Gastrocnemius medialis (tissue), 4 donors: ENCODE results near the gene HNRNPUL1. TPM values are rescaled to one million over a fixed set of nuclear protein-coding genes. Genes with fewer than 3 reads are reported as not detected.

Experiments
- ATAC-seq, 2 donors: fragments of 150-250 bp; one replicate each; pipeline ENCODE4 v1.9.1; 2016
- DNase-seq, 2 donors: peaks; one replicate each; pipeline ENCODE4 v3.0.0-alpha.2; 2019
- H3K27ac ChIP-seq, 4 donors: fragments of 200-600 bp; sonication (generic); 1 replicate in 1 of 4; 2 replicates in 3 of 4; pipeline ENCODE4 v1.5.1; 2016 to 2018; ENCODE audit warnings: mild to moderate bottlenecking in 2 of 4, moderate library complexity in 1 of 4
- H3K27me3 ChIP-seq, 3 donors: fragments of 200-600 bp; sonication (generic) in 2 of 3; 1 replicate in 1 of 3; 2 replicates in 2 of 3; pipeline versions ENCODE4 v1.5.1 to v1.6.0; 2016 to 2019; ENCODE audit warnings: mild to moderate bottlenecking in 1 of 3, moderate library complexity in 1 of 3
- H3K36me3 ChIP-seq, 2 donors: fragments of 200-600 bp; sonication (generic) in 1 of 2; one replicate each; pipeline ENCODE4 v1.5.1; 2017 to 2018
- H3K4me1 ChIP-seq, 2 donors: fragments of 200-600 bp; sonication (generic) in 1 of 2; one replicate each; pipeline ENCODE4 v1.5.1; 2016 to 2017; ENCODE audit warnings: mild to moderate bottlenecking in 2 of 2
- H3K4me3 ChIP-seq, 4 donors: fragments of 200-600 bp; sonication (generic) in 3 of 4; 1 replicate in 1 of 4; 2 replicates in 3 of 4; pipeline ENCODE4 v1.5.1; 2016 to 2019; ENCODE audit warnings: mild to moderate bottlenecking in 2 of 4
- H3K9me3 ChIP-seq, 3 donors: fragments of 200-600 bp; sonication (generic) in 2 of 3; 1 replicate in 1 of 3; 2 replicates in 2 of 3; pipeline ENCODE4 v1.5.1; 2016 to 2019
- CTCF ChIP-seq, 5 experiments: fragments of 450-650 bp in 3 of 5; fragments of 200-600 bp in 2 of 5; sonication (generic) in 2 of 5; IDR thresholded peaks in 4 of 5; conservative IDR thresholded peaks in 1 of 5; 1 replicate in 4 of 5; 2 replicates in 1 of 5; pipeline ENCODE4 v1.5.1; 2016 to 2019; ENCODE audit warnings: antibody characterized with exemption in 5 of 5, mild to moderate bottlenecking in 3 of 5, moderate library complexity in 3 of 5
- POLR2A ChIP-seq, 2 donors: fragments of 450-650 bp; IDR thresholded peaks; one replicate each; pipeline ENCODE4 v1.6.1; 2017; ENCODE audit warnings: antibody characterized with exemption in 2 of 2, mild to moderate bottlenecking in 2 of 2, moderate library complexity in 2 of 2
- in situ Hi-C, 4 donors: fragments of 200-750 bp; cut with MboI; loops; one replicate each; pipeline versions ENCODE4 v1.15.0 to v1.8.0; 2017; ENCODE audit warnings: low sequenced_read_pairs in 4 of 4
- intact Hi-C: fragments of 100-400 bp; cut with DNase I; formaldehyde crosslinking; loops from one replicate; pipeline ENCODE4 v1.15.1; 2023; ENCODE audit warnings: low total_unique reads
- total RNA-seq, 4 donors: library from RNA; depleted of rRNA; stranded (reverse); fragments of >200 nt; gene quantifications; one replicate each; pipeline versions ENCODE4 v1.1.0 to v1.2.3, GENCODE V29; 2016

The HNRNPUL1 gene
- total RNA-seq, 4 donors from 2014 or later, result 49.5 to 101 (median 92.4) TPM

- DNase-seq (no peak), ATAC-seq (peak in 1 of 2 donors; percentile 4)
- intact Hi-C loops (loop anchor here (5.0 kb wide), 1 partner anchor 149 kb away; no protein-coding TSS in a partner anchor), in situ Hi-C loops (no loop called here)
- H3K4me3 ChIP-seq, result peak overlapping the region; percentile 67 to 76 (median 73)
- no peaks in the 10 kb centered on the region for H3K36me3 ChIP-seq
- H3K9me3 ChIP-seq, result no peaks in the 10 kb centered on the region
- peaks cover 0 to 32% of the 10 kb centered on the region in 2 donors for H3K4me1 ChIP-seq
- H3K27me3 ChIP-seq, result peaks cover 27 to 51% (median 45%) of the 10 kb centered on the region in 3 donors
- peak overlapping the region; percentile 75 to 80 (median 80) for H3K27ac ChIP-seq
- no peak for TF ChIP-seq POLR2A (IDR thresholded peaks at IDR 0.05)
- no peak for TF ChIP-seq CTCF (IDR thresholded peaks at IDR 0.05 in 4 of 5, conservative IDR thresholded peaks at IDR 0.05 in 1 of 5)
Measured at GRCh38 chr19:41350735-41351338, 86.7 kb downstream of the HNRNPUL1 start.

DNA sequence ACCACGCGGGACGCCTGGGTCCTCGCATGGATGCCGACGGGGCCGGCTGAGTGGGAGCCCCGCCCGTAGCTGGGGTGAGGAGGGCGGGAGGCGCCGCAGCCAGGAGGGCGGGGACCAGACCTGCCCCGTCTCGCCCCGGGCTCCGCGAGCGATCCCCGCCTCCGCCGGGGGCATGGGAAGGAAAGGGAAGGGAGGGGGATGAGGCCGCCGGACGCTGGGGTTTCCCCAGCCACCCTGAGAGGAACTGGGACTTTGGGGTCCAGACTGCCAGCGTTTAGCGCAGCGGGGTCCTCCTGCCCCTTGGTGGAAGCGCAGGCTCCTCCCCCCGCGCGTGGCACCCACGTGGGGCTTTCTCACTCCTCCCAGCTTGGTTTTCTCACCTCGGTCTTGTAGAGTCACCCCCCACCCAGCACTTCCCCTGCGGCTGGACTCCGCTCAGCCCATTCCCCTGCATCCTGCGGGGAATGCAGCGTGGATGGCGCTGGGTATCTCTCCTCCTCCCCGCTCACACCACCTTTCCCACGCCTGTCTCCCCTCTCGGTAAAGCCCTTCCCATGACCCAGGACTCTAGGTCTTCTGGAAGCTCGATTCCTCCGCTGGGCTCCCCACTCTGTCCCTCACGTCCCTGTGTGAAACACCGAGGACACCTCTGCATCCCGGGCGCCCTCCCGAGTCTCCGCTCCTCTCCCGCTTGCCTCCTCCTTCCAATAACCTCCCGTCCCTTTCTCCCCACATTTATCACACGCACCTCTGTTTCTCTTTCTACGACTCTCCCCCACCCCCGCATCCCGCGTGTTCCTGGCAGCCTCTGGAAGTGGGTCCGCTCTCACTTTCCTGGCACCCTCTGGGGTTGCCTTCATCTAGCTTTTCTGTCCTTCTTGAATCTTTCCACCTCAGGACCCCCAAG is 87.4 kb downstream of the HNRNPUL1 start:
- Histone ChIP-seq H3K9me3 (no peaks in the 10 kb centered on the region), H3K4me1 (peaks cover 0 to 32% of the 10 kb centered on the region in 2 donors), H3K27ac (peak overlapping the region; percentile 75 to 80 (median 80)), H3K36me3 (no peaks in the 10 kb centered on the region), H3K4me3 (peak overlapping the region; percentile 67 to 76 (median 73)), H3K27me3 (peaks cover 27 to 51% (median 45%) of the 10 kb centered on the region in 3 donors)
- intact Hi-C loops (loop anchor here (2.0 to 5.0 kb wide), 2 partner anchors 25 to 149 kb away; no protein-coding TSS in a partner anchor), in situ Hi-C loops (no loop called here)
- TF ChIP-seq CTCF (IDR thresholded peaks at IDR 0.05 in 4 of 5, conservative IDR thresholded peaks at IDR 0.05 in 1 of 5) (no peak), POLR2A (IDR thresholded peaks at IDR 0.05) (peak in 1 of 2 donors; percentile 40)
- ATAC-seq, result peak; percentile 25 to 26
- peak in 1 of 2 donors; percentile 37 for DNase-seq

GRCh38 chr19:41352279-41352608 is 88.1 kb downstream of the HNRNPUL1 start:
- ATAC-seq (no peak), DNase-seq (no peak)
- in situ Hi-C loops, result no loop called here
- peak overlapping the region; percentile 75 to 80 (median 80) for H3K27ac ChIP-seq
- no peaks in the 10 kb centered on the region for H3K36me3 ChIP-seq
- H3K27me3 ChIP-seq, result peaks cover 27 to 51% (median 45%) of the 10 kb centered on the region in 3 donors
- intact Hi-C loops, result loop anchor here (2.0 to 5.0 kb wide), 2 partner anchors 25 to 150 kb away; no protein-coding TSS in a partner anchor
- no peaks in the 10 kb centered on the region for H3K9me3 ChIP-seq
- H3K4me1 ChIP-seq, result peaks cover 0 to 32% of the 10 kb centered on the region in 2 donors
- TF ChIP-seq CTCF (IDR thresholded peaks at IDR 0.05 in 4 of 5, conservative IDR thresholded peaks at IDR 0.05 in 1 of 5), result no peak
- TF ChIP-seq POLR2A (IDR thresholded peaks at IDR 0.05), result no peak
- peak overlapping the region; percentile 67 to 76 (median 73) for H3K4me3 ChIP-seq

GRCh38 chr19:41352609-41353465 is 88.7 kb downstream of the HNRNPUL1 start:
- DNase-seq (peak in 1 of 2 donors; percentile 35), ATAC-seq (peak in 1 of 2 donors; percentile 21)
- Histone ChIP-seq H3K27ac (peak overlapping the region; percentile 75 to 80 (median 80)), H3K27me3 (peaks cover 27 to 51% (median 45%) of the 10 kb centered on the region in 3 donors), H3K4me1 (peaks cover 0 to 32% of the 10 kb centered on the region in 2 donors), H3K9me3 (no peaks in the 10 kb centered on the region), H3K36me3 (no peaks in the 10 kb centered on the region), H3K4me3 (peak overlapping the region; percentile 67 to 76 (median 73))
- intact Hi-C loops (loop anchor here (2.0 to 5.0 kb wide), 2 partner anchors 26 to 151 kb away; no protein-coding TSS in a partner anchor), in situ Hi-C loops (no loop called here)
- TF ChIP-seq POLR2A (IDR thresholded peaks at IDR 0.05) (no peak), CTCF (IDR thresholded peaks at IDR 0.05 in 4 of 5, conservative IDR thresholded peaks at IDR 0.05 in 1 of 5) (peak in 3 of 5 experiments; percentile 19 to 54 (median 31))
